ENCODE measurements around the gene CHAMP1. TPM values are rescaled to one million over a fixed set of nuclear protein-coding genes. Genes with fewer than 3 reads are reported as not detected.

CHAMP1 gene
- total and polyA plus RNA-seq, 2 of the 4 experiments (the other 2 are of a cell fraction): 13.3 to 32.7 TPM

GRCh38 chr13:114311908-114312307 lies 2.4 kb upstream of the CHAMP1 start:
- peaks cover 3% of the 10 kb centered on the region; the same call in 1 of the 2 replicates for H3K9me1 ChIP-seq (ENCODE audit: insufficient read depth, low read length)
- in situ Hi-C loops (cut with MboI; ENCODE audit: low sequenced_read_pairs): no loop called here
- no TSS peak for BruUV-seq (replicated peaks)
- H3K14ac ChIP-seq (replicated peaks; ENCODE audit: low read depth, low read length): no peak overlapping the region
- dilution Hi-C loops (cut with HindIII; ENCODE audit: low sequenced_read_pairs, unreplicated experiment): no loop called here
- no peak overlapping the region for H2BK15ac ChIP-seq (ENCODE audit: low read depth, low read length)
- POLR2A ChIA-PET (ENCODE audit: unreplicated experiment): no interaction called here
- H2AFZ ChIP-seq (replicated peaks; ENCODE audit: low read length, poor library complexity): no peak overlapping the region
- peaks cover 0 to 2% of the 10 kb centered on the region in 2 experiments; a peak in 1 of 4 replicates for H3K79me1 ChIP-seq (ENCODE audit: low read depth in 1 of 2, low read length in 2 of 2)
- no peak overlapping the region for H3K4me3 ChIP-seq (ENCODE audit: insufficient read depth, low read depth, low read length)
- no peaks in the 10 kb centered on the region for H3K9me3 ChIP-seq (ENCODE audit: control insufficient read depth, insufficient read depth, low read length)
- H3K27me3 ChIP-seq (ENCODE audit: control insufficient read depth, insufficient read depth, low read length): no peaks in the 10 kb centered on the region
- no peak overlapping the region for H3K18ac ChIP-seq (ENCODE audit: low read depth, low read length)
- H2BK20ac ChIP-seq (ENCODE audit: low read depth, low read length): no peak overlapping the region
- no peak overlapping the region for H2AK9ac ChIP-seq (replicated peaks; ENCODE audit: low read depth, low read length, poor library complexity)
- no peak overlapping the region for H4K91ac ChIP-seq (ENCODE audit: insufficient read depth, low read depth, low read length)
- no peak for ATAC-seq (ENCODE audit: low read depth)
- no peak overlapping the region for H3K27ac ChIP-seq (ENCODE audit: insufficient read depth, low read length)
- peaks cover under 1% of the 10 kb centered on the region for H3K36me3 ChIP-seq (ENCODE audit: control insufficient read depth, insufficient read depth, low read length)
- no peak overlapping the region for H4K5ac ChIP-seq (ENCODE audit: low read depth, low read length)
- H2BK120ac ChIP-seq (ENCODE audit: low read depth, low read length): no peak overlapping the region; the same call in 1 of the 2 replicates
- no peak overlapping the region for H3K9ac ChIP-seq (ENCODE audit: low read depth, low read length)
- H3K4ac ChIP-seq (ENCODE audit: low read depth, low read length): no peak overlapping the region
- TF ChIP-seq CEBPB (IDR thresholded peaks at IDR 0.05; ENCODE audit: low read depth, low read length) (no peak), MXI1 (IDR thresholded peaks at IDR 0.05; ENCODE audit: borderline replicate concordance, low read depth, low read length) (no peak), CTCF (conservative IDR thresholded peaks at IDR 0.05; ENCODE audit: low read depth, low read length) (no peak), MAZ (IDR thresholded peaks at IDR 0.05; ENCODE audit: borderline replicate concordance, low read depth, low read length) (no peak), RCOR1 (IDR thresholded peaks at IDR 0.05; ENCODE audit: insufficient replicate concordance, low read length) (no peak), POLR2A (IDR thresholded peaks at IDR 0.05; ENCODE audit: low read depth, low read length) (no peak), ELK1 (IDR thresholded peaks at IDR 0.05; ENCODE audit: borderline replicate concordance, low read depth, low read length) (no peak), SMC3 (IDR thresholded peaks at IDR 0.05; ENCODE audit: low read depth, low read length) (no peak), MAFK (IDR thresholded peaks at IDR 0.05; ENCODE audit: low read depth, low read length) (no peak), CHD1 (IDR thresholded peaks at IDR 0.05; ENCODE audit: low read depth, low read length) (no peak), RFX5 (IDR thresholded peaks at IDR 0.05; ENCODE audit: low read depth, low read length) (no peak), BHLHE40 (IDR thresholded peaks at IDR 0.05; ENCODE audit: low read depth, low read length) (no peak), NFE2L2 (IDR thresholded peaks at IDR 0.05; ENCODE audit: low read depth, low read length) (no peak), FOS (IDR thresholded peaks at IDR 0.05; ENCODE audit: low read depth, low read length) (no peak)
- no peak overlapping the region; the same call in 1 of the 2 replicates for H3K23ac ChIP-seq (ENCODE audit: low read depth, low read length)
- no peak overlapping the region for H2AK5ac ChIP-seq (ENCODE audit: low read depth, low read length)
- no CpG with 5 or more reads among the region's 2 CpGs for WGBS, 2 experiments (ENCODE audit: extremely low coverage in 2 of 2, insufficient read length in 1 of 2)
- H2BK5ac ChIP-seq (ENCODE audit: low read depth, low read length, poor library complexity, severe bottlenecking): no peak overlapping the region
- no peak overlapping the region for H3K4me2 ChIP-seq (ENCODE audit: low read depth, low read length)
- peaks cover 11% of the 10 kb centered on the region for H3K4me1 ChIP-seq (ENCODE audit: control insufficient read depth, insufficient read depth, low read length)
- H3K56ac ChIP-seq (ENCODE audit: extremely low read depth, insufficient read depth, low read length): no peak overlapping the region
- H4K8ac ChIP-seq (ENCODE audit: low read depth in 2 of 2, low read length in 2 of 2): no peak overlapping the region
- DNase-seq: no peak
- peaks cover 8% of the 10 kb centered on the region for H4K20me1 ChIP-seq (ENCODE audit: insufficient read depth, low read length)
- CTCF ChIA-PET: no interaction called here
- intact Hi-C loops (cut with micrococcal nuclease): no loop called here

Data from IMR-90 (cell line).